D721Med (cell line): ENCODE results near the gene SH3BGR.

ENCODE experiments used
- DNase-seq: peaks from one replicate; pipeline ENCODE4 v3.0.0; 2011; ENCODE audit warnings: low spot score; ENCODE audit not compliant: insufficient read length
- FAIRE-seq: peaks from 2 replicates; lab custom pipeline; 2011; peaks lifted over from hg19 to GRCh38; lab: Jason Lieb, UNC
- CTCF ChIP-seq: IDR thresholded peaks from 2 replicates; pipeline ENCODE4 v1.5.1; 2012; ENCODE audit warnings: mild to moderate bottlenecking, control low read depth; ENCODE audit not compliant: insufficient read depth; ENCODE audit errors: missing control alignments

Gene SH3BGR

GRCh38 chr21:39474611-39475010 lies 22.8 kb downstream of the SH3BGR start:
- FAIRE-seq, result no peak
- no peak for DNase-seq
- TF ChIP-seq CTCF, result no peak

GRCh38 chr21:39479164-39479813 lies 27.5 kb downstream of the SH3BGR start:
- FAIRE-seq (no peak), DNase-seq (no peak)
- no peak for TF ChIP-seq CTCF

DNA sequence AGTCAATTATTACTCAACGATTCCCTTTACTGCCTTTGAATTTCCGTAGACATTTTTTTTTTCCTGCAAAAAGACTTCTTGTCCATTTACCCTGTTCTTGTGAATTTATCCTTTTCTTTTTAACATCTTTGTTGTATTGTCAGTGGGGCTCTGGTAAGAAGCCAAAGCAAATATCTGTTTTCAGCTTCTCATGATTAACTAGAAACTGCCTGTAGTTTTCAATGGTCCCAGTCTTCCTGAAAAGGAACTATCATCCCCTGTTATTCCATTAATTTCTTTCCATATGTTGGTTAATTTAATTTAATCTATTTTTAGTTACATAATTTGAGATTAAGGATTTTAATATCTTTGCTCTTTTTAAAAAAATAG lies 28.0 kb downstream of the SH3BGR start:
- no peak for TF ChIP-seq CTCF
- DNase-seq, result no peak
- no peak for FAIRE-seq

- FAIRE-seq (no peak), DNase-seq (no peak)
- no peak for TF ChIP-seq CTCF
These were observed 28.5 kb downstream of the SH3BGR start for GRCh38 chr21:39480271-39480670.

- no peak for DNase-seq
- TF ChIP-seq CTCF, result no peak
- no peak for FAIRE-seq
These were observed 30.1 kb downstream of the SH3BGR start for GRCh38 chr21:39481886-39482285.

DNA sequence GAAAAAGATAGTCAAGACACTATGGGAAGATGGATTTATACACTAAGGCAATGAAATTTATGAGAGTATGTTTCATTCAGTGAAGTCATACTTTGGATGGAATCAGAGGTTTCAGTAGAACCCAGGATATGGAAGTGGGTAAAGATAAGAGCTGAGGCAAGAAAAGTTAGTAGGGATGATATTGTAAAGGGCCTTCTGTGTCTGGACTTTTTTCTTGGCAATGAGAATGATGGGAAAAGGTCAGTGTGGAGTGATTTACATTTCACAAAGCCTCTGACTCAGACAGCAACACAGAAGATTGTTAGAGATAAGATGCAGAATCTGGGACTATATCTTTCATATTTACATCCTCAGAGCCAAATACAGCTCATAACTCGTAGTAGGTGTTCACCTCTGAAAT lies 32.1 kb downstream of the SH3BGR start:
- no peak for DNase-seq
- no peak for TF ChIP-seq CTCF
- FAIRE-seq, result no peak

DNA sequence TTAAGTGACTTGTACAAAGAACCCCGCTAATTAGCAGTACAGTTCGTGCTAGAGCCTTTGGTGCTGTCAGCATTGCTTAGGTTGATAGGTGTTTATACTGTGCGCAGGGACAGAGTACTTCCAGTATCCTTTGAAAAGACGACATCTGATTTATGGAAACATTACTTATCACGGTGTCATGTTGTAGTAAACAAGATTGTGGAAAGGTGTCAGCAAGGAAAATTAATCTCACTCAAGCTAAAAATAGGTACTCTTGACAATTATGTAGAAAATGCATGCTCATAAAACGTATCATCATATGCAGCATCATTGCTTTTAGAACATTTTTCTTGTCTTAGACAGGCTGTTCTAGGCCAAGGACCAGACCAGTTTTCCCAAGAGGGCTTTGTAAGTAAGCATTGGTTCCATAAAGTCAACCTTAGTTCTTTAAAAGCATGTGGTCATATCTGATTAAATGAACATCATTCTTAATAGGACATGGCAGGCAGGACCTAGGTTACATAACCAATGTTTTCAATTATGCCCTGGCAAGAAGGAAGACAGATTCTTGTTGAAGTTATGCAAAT lies 33.0 kb downstream of the SH3BGR start:
- no peak for DNase-seq
- FAIRE-seq, result no peak
- TF ChIP-seq CTCF, result no peak
